ENCODE measurements around the gene ZNF133.
"Not testable (repeated sequence)": the region's sequence is repeated elsewhere in the genome, so short reads cannot be mapped to it uniquely, and the experiment has no call there.

The ZNF133 gene

GRCh38 chr20:18321976-18322950, 33.9 kb downstream of the ZNF133 start:
- Histone ChIP-seq H3K4me3 (ENCODE audit: low read length) (no peak overlapping the region), H3K9ac (ENCODE audit: low read depth, low read length) (no peak overlapping the region), H3K27me3 (ENCODE audit: control insufficient read depth, insufficient read depth, low read length) (no peaks in the 10 kb centered on the region), H3K4me1 (ENCODE audit: control insufficient read depth, insufficient read depth, low read length) (no peaks in the 10 kb centered on the region), H3K4me2 (ENCODE audit: low read length) (no peak overlapping the region), H3K36me3 (ENCODE audit: insufficient read depth, low read length) (no peaks in the 10 kb centered on the region), H3K9me3 (replicated peaks; ENCODE audit: low read length) (no peaks in the 10 kb centered on the region)

- no peaks in the 10 kb centered on the region for H3K27me3 ChIP-seq (ENCODE audit: control insufficient read depth, insufficient read depth, low read length)
- no peak overlapping the region for H3K4me3 ChIP-seq (ENCODE audit: low read length)
- no peaks in the 10 kb centered on the region for H3K4me1 ChIP-seq (ENCODE audit: control insufficient read depth, insufficient read depth, low read length)
- H3K9ac ChIP-seq (ENCODE audit: low read depth, low read length) = no peak overlapping the region
- no peaks in the 10 kb centered on the region for H3K36me3 ChIP-seq (ENCODE audit: insufficient read depth, low read length)
- H3K9me3 ChIP-seq (replicated peaks; ENCODE audit: low read length) = no peaks in the 10 kb centered on the region
- no peak overlapping the region for H3K4me2 ChIP-seq (ENCODE audit: low read length)
Observed at GRCh38 chr20:18323705-18324104, 35.4 kb downstream of the ZNF133 start.

- H3K4me3 ChIP-seq (ENCODE audit: low read length) = no peak overlapping the region
- no peaks in the 10 kb centered on the region for H3K9me3 ChIP-seq (replicated peaks; ENCODE audit: low read length)
- no peaks in the 10 kb centered on the region for H3K4me1 ChIP-seq (ENCODE audit: control insufficient read depth, insufficient read depth, low read length)
- H3K36me3 ChIP-seq (ENCODE audit: insufficient read depth, low read length) = no peaks in the 10 kb centered on the region
- H3K27me3 ChIP-seq (ENCODE audit: control insufficient read depth, insufficient read depth, low read length) = no peaks in the 10 kb centered on the region
- no peak overlapping the region for H3K9ac ChIP-seq (ENCODE audit: low read depth, low read length)
- no peak overlapping the region for H3K4me2 ChIP-seq (ENCODE audit: low read length)
Observed at GRCh38 chr20:18324596-18325089, 36.3 kb downstream of the ZNF133 start.

GRCh38 chr20:18326990-18327389, 38.7 kb downstream of the ZNF133 start:
- Histone ChIP-seq H3K4me2 (ENCODE audit: low read length) (no peak overlapping the region), H3K9ac (ENCODE audit: low read depth, low read length) (no peak overlapping the region), H3K27me3 (ENCODE audit: control insufficient read depth, insufficient read depth, low read length) (no peaks in the 10 kb centered on the region), H3K4me3 (ENCODE audit: low read length) (no peak overlapping the region), H3K36me3 (ENCODE audit: insufficient read depth, low read length) (no peaks in the 10 kb centered on the region), H3K4me1 (ENCODE audit: control insufficient read depth, insufficient read depth, low read length) (no peaks in the 10 kb centered on the region), H3K9me3 (replicated peaks; ENCODE audit: low read length) (no peaks in the 10 kb centered on the region)

DNA sequence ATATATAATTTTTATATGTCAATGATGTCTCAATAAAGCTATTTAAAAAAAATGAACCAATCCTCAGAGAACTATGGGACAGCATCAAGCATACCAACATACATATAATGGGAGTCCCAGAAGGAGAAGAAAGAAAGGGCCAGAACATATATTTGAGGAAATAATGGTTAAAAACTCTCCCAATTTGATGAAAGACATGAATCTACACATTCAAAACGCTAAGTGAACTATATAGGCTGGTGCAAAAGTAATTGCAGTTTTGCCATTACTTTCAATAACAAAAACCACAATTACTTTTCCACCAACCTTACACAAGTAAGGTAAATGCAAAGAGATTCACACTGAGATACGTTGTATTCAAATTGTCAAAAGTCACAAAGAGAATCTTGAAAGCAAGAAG, 43.4 kb downstream of the ZNF133 start:
- Histone ChIP-seq H3K9ac (ENCODE audit: low read depth, low read length) (no peak overlapping the region), H3K27me3 (ENCODE audit: control insufficient read depth, insufficient read depth, low read length) (no peaks in the 10 kb centered on the region), H3K4me3 (ENCODE audit: low read length) (no peak overlapping the region), H3K36me3 (ENCODE audit: insufficient read depth, low read length) (no peaks in the 10 kb centered on the region), H3K4me2 (ENCODE audit: low read length) (no peak overlapping the region), H3K4me1 (ENCODE audit: control insufficient read depth, insufficient read depth, low read length) (no peaks in the 10 kb centered on the region), H3K9me3 (replicated peaks; ENCODE audit: low read length) (no peaks in the 10 kb centered on the region)

DNA sequence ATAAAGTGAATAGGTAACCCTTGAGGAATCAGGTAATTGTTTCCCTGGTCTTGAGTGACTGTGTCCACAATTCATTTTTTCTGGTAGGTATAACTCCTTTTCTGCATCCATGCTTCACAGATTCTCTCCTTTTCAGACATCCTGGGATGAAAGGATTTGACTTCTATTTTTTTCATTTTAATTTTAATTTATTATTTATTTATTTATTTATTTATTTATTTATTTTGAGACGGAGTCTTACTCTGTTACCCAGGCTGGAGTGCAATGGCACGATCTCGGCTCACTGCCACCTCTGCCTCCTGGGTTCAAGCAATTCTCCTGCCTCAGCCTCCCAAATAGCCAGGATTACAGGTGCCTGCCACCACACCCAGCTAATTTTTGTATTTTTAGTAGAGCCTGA, 61.4 kb downstream of the ZNF133 start:
- H3K4me3 ChIP-seq (ENCODE audit: low read length); H3K36me3 ChIP-seq (ENCODE audit: insufficient read depth, low read length); H3K9me3 ChIP-seq (replicated peaks; ENCODE audit: low read length): not testable (repeated sequence)

DNA sequence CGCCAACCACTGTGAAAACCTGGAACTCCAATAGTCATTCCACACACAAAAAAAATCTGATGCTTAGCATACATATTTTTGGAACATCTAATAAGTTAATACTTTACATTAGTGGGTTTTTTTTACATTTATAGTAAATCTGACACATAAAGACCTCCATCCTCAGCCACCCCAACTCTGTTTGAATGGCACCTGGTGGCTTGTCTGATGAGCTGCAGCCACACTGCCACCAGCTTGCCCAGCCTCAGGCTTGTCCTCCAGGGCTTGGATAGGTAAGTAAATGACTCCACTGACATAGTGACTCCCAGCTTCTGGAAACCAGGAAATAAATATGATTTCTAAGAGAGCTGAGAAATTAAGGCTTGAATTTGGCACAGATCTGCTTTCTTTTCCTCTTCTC, 71.5 kb downstream of the ZNF133 start:
- H3K9ac ChIP-seq (ENCODE audit: low read depth, low read length) = no peak overlapping the region
- peaks cover 5% of the 10 kb centered on the region for H3K27me3 ChIP-seq (ENCODE audit: control insufficient read depth, insufficient read depth, low read length)
- no peaks in the 10 kb centered on the region for H3K9me3 ChIP-seq (replicated peaks; ENCODE audit: low read length)
- H3K4me3 ChIP-seq (ENCODE audit: low read length) = no peak overlapping the region
- no peak overlapping the region for H3K4me2 ChIP-seq (ENCODE audit: low read length)
- H3K4me1 ChIP-seq (ENCODE audit: control insufficient read depth, insufficient read depth, low read length) = no peaks in the 10 kb centered on the region
- H3K36me3 ChIP-seq (ENCODE audit: insufficient read depth, low read length) = no peaks in the 10 kb centered on the region

More for the DNA sequence above, 61.4 kb downstream of the ZNF133 start:
- not testable (repeated sequence) for H3K4me1 ChIP-seq (ENCODE audit: control insufficient read depth, insufficient read depth, low read length); H3K27me3 ChIP-seq (ENCODE audit: control insufficient read depth, insufficient read depth, low read length); H3K9ac ChIP-seq (ENCODE audit: low read depth, low read length); H3K4me2 ChIP-seq (ENCODE audit: low read length)

DNA sequence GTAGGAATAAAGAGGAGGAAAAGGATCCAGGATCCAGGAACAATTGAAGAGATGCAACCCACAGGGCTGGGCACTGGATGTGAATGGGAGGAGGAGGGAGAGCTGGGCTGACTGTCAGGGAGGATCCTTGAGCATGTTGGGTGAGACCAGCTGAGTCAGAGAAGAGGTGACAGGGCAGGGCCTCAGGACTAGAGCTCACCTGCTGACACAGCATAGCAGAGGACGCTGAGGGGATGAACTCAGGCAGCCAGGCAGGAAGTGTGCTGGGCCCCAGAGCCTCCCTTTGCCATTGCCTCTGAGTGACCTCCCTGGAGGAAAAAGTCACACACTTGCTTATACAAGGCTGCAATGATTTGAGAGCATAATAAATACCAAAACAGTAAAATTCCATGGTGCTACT, 72.3 kb downstream of the ZNF133 start:
- H3K4me1 ChIP-seq (ENCODE audit: control insufficient read depth, insufficient read depth, low read length) = no peaks in the 10 kb centered on the region
- H3K9ac ChIP-seq (ENCODE audit: low read depth, low read length) = no peak overlapping the region
- H3K9me3 ChIP-seq (replicated peaks; ENCODE audit: low read length) = no peaks in the 10 kb centered on the region
- peaks cover 5% of the 10 kb centered on the region for H3K27me3 ChIP-seq (ENCODE audit: control insufficient read depth, insufficient read depth, low read length)
- no peak overlapping the region for H3K4me3 ChIP-seq (ENCODE audit: low read length)
- no peaks in the 10 kb centered on the region for H3K36me3 ChIP-seq (ENCODE audit: insufficient read depth, low read length)
- H3K4me2 ChIP-seq (ENCODE audit: low read length) = no peak overlapping the region

- Histone ChIP-seq H3K4me1 (ENCODE audit: control insufficient read depth, insufficient read depth, low read length) (no peaks in the 10 kb centered on the region), H3K4me2 (ENCODE audit: low read length) (no peak overlapping the region), H3K4me3 (ENCODE audit: low read length) (no peak overlapping the region), H3K9me3 (replicated peaks; ENCODE audit: low read length) (no peaks in the 10 kb centered on the region), H3K27me3 (ENCODE audit: control insufficient read depth, insufficient read depth, low read length) (peaks cover 5% of the 10 kb centered on the region), H3K36me3 (ENCODE audit: insufficient read depth, low read length) (no peaks in the 10 kb centered on the region), H3K9ac (ENCODE audit: low read depth, low read length) (no peak overlapping the region)
Observed at GRCh38 chr20:18361678-18362077, 73.4 kb downstream of the ZNF133 start.

DNA sequence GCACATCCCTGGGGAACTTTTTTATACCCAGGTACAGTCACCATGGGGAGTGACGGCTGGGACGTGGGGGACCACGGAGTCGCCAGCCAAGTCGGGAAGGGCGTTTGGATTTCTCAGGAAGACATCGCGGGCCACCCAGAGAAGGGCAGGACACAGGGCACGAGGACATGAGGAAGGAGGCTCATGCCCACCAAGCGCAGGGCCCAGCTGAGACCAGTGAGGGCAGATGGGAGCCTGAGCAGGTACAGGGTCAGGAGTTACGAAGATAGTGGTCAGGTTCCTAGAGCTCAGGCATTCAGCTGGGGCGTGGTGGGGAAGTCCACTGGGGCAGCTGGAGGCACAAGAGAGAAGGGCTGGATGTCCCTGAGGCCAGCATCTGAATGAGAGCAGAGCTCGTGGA, 74.6 kb downstream of the ZNF133 start:
- Histone ChIP-seq H3K4me1 (ENCODE audit: control insufficient read depth, insufficient read depth, low read length) (no peaks in the 10 kb centered on the region), H3K9ac (ENCODE audit: low read depth, low read length) (no peak overlapping the region), H3K36me3 (ENCODE audit: insufficient read depth, low read length) (no peaks in the 10 kb centered on the region), H3K9me3 (replicated peaks; ENCODE audit: low read length) (no peaks in the 10 kb centered on the region), H3K4me3 (ENCODE audit: low read length) (no peak overlapping the region), H3K27me3 (ENCODE audit: control insufficient read depth, insufficient read depth, low read length) (peaks cover 5% of the 10 kb centered on the region), H3K4me2 (ENCODE audit: low read length) (no peak overlapping the region)

DNA sequence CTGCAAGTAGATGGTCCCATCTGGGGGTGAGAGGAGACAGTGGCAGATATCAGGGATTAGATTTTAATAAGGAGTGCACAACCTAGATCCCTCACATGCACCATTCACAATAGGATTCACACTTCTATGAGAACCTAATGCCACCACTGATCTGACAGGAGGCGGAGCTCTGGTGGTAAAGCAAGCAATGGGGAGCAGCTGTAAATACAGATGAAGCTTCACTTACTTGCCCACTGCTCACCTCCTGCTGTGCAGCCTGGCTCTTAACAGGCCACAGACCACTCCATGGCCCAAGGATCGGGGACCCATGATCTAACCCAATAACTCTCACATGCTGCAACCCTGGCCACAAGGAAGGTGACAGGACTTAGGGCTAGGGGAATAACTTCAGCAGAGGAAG, 75.4 kb downstream of the ZNF133 start:
- H3K4me2 ChIP-seq (ENCODE audit: low read length) = no peak overlapping the region
- H3K36me3 ChIP-seq (ENCODE audit: insufficient read depth, low read length) = no peaks in the 10 kb centered on the region
- H3K4me3 ChIP-seq (ENCODE audit: low read length) = no peak overlapping the region

DNA sequence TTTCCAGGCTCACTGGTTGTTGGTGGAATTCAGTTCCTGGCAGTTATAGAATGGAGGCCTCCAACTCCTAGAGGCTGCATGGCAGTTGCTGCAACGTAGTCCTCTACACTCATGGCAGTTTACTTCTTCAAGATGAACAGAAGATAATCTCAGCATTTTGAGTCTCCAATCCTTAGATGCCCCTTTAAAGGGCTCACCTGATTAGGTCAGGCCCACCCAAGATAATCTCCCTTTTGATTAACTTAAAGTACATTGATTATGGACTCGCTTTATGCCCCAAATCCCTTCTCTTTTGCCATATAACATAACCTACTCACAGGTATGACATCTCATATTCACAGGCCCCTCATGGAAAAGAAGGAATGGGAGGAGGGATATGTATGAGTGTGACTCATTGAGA, 76.4 kb downstream of the ZNF133 start:
- H3K4me3 ChIP-seq (ENCODE audit: low read length) = no peak overlapping the region
- no peaks in the 10 kb centered on the region for H3K36me3 ChIP-seq (ENCODE audit: insufficient read depth, low read length)
- no peaks in the 10 kb centered on the region for H3K9me3 ChIP-seq (replicated peaks; ENCODE audit: low read length)
- no peaks in the 10 kb centered on the region for H3K4me1 ChIP-seq (ENCODE audit: control insufficient read depth, insufficient read depth, low read length)
- no peak overlapping the region for H3K9ac ChIP-seq (ENCODE audit: low read depth, low read length)
- no peaks in the 10 kb centered on the region for H3K27me3 ChIP-seq (ENCODE audit: control insufficient read depth, insufficient read depth, low read length)
- H3K4me2 ChIP-seq (ENCODE audit: low read length) = no peak overlapping the region

More for the DNA sequence above, 75.4 kb downstream of the ZNF133 start:
- H3K4me1 ChIP-seq (ENCODE audit: control insufficient read depth, insufficient read depth, low read length) = no peaks in the 10 kb centered on the region
- H3K9ac ChIP-seq (ENCODE audit: low read depth, low read length) = no peak overlapping the region
- peaks cover 5% of the 10 kb centered on the region for H3K27me3 ChIP-seq (ENCODE audit: control insufficient read depth, insufficient read depth, low read length)
- H3K9me3 ChIP-seq (replicated peaks; ENCODE audit: low read length) = no peaks in the 10 kb centered on the region
